ENCODE data around the gene SART1.

SART1 gene

GRCh38 chr11:65954771-65955170 is 6.8 kb upstream of the SART1 start:
- FAIRE-seq: no peak
- TF ChIP-seq CTCF (IDR thresholded peaks at IDR 0.05; ENCODE audit: insufficient read depth, missing control alignments): no peak
- DNase-seq (ENCODE audit: insufficient read length, low spot score): no peak

GRCh38 chr11:65958291-65958690 is 3.2 kb upstream of the SART1 start:
- TF ChIP-seq CTCF (IDR thresholded peaks at IDR 0.05; ENCODE audit: insufficient read depth, missing control alignments): no peak
- no peak for DNase-seq (ENCODE audit: insufficient read length, low spot score)
- FAIRE-seq: no peak

GRCh38 chr11:65958774-65959420 is 2.6 kb upstream of the SART1 start:
- FAIRE-seq: no peak
- TF ChIP-seq CTCF (IDR thresholded peaks at IDR 0.05; ENCODE audit: insufficient read depth, missing control alignments): no peak
- DNase-seq (ENCODE audit: insufficient read length, low spot score): no peak

DNA sequence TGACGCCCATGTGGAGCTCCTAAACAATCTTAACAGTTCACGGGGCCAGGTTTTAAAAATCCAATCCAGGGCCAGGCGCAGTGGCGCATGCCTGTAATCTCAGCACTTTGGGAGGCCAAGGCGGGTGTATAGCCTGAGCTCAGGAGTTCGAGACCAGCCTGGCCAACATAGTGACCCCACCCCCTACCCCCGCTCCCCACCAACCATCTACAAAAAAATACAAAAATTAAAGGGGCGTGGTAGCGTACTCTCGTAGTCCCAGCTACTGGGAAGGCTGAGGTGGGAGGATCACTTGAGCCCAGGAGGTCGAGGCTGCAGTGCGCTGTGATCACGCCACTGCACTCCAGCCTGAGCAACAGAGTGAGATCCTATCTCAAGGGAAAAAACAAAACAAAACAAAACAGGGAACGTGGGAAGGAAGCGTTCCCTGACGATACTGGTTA is 689 bp upstream of the SART1 start:
- TF ChIP-seq CTCF (IDR thresholded peaks at IDR 0.05; ENCODE audit: insufficient read depth, missing control alignments): no peak
- no peak for DNase-seq (ENCODE audit: insufficient read length, low spot score)
- FAIRE-seq: no peak

- TF ChIP-seq CTCF (IDR thresholded peaks at IDR 0.05; ENCODE audit: insufficient read depth, missing control alignments): no peak
- DNase-seq (ENCODE audit: insufficient read length, low spot score): no peak
- FAIRE-seq: no peak
Observed at GRCh38 chr11:65962141-65962564, 619 bp downstream of the SART1 start.

- DNase-seq (ENCODE audit: insufficient read length, low spot score) (no peak), FAIRE-seq (no peak)
- no peak for TF ChIP-seq CTCF (IDR thresholded peaks at IDR 0.05; ENCODE audit: insufficient read depth, missing control alignments)
Observed at GRCh38 chr11:65964906-65965305, 3.4 kb downstream of the SART1 start.

DNA sequence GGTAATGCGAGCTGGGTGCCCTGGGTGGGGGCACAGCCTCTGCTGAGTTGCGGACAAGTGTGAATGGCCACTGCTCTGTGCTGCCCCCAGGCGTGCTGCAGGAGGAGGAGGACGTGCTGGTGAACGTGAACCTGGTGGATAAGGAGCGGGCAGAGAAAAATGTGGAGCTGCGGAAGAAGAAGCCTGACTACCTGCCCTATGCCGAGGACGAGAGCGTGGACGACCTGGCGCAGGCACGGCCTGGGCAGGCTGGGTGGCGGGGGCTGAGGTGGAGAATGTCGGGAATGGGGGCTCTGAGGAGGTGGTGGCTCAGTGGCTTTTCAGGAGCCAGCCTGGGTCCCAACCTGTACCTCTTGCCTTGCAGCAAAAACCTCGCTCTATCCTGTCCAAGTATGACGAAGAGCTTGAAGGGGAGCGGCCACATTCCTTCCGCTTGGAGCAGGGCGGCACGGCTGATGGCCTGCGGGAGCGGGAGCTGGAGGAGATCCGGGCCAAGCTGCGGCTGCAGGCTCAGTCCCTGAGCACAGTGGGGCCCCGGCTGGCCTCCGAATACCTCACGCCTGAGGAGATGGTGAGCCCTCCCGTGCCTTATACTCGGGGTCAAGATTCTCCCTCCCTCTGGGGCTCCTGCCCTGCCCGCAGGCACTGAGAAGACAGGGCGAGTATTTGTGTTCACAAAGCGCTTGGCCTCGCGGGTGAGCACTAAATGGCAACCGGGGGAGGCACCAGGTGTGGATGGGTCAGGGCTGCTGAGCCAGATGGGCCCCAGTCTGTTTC is 4.6 kb downstream of the SART1 start:
- DNase-seq (ENCODE audit: insufficient read length, low spot score): no peak
- no peak for TF ChIP-seq CTCF (IDR thresholded peaks at IDR 0.05; ENCODE audit: insufficient read depth, missing control alignments)
- no peak for FAIRE-seq

All from D721Med (cell line).